Lung (tissue), 12 donors: ENCODE results near the gene CDC42BPA. TPM values are rescaled to one million over a fixed set of nuclear protein-coding genes. Genes with fewer than 3 reads are reported as not detected.

ENCODE experiments used
- ATAC-seq: fragments of 200-7000 bp; cut with Tn5 transposase; one replicate; pipeline ENCODE4 v1.9.1; 2020; ENCODE audit warnings: moderate number of reproducible peaks; ENCODE audit not compliant: insufficient read depth, low FRiP score
- DNase-seq, 3 donors: peaks; one replicate each; pipeline ENCODE4 v3.0.0-alpha.2; 2013 to 2017
- H3K27ac ChIP-seq, 2 donors: one replicate each; pipeline ENCODE4 v1.5.1; 2013; ENCODE audit warnings: mild to moderate bottlenecking in 2 of 2, moderate library complexity in 2 of 2, control low read depth in 1 of 2, inconsistent platforms in 1 of 2, low read depth in 1 of 2, low read length in 1 of 2
- H3K27me3 ChIP-seq, 3 donors: one replicate each; pipeline ENCODE4 v1.5.1; 2013; ENCODE audit warnings: low read length in 2 of 3; ENCODE audit not compliant: control insufficient read depth in 3 of 3, insufficient read depth in 3 of 3
- H3K36me3 ChIP-seq, 4 donors: one replicate each; pipeline ENCODE4 v1.5.1; 2013; ENCODE audit warnings: low read length in 4 of 4, mild to moderate bottlenecking in 1 of 4, moderate library complexity in 1 of 4; ENCODE audit not compliant: control insufficient read depth in 4 of 4, insufficient read depth in 4 of 4
- H3K4me1 ChIP-seq, 5 donors: one replicate each; pipeline ENCODE4 v1.5.1; 2013; ENCODE audit warnings: low read length in 5 of 5, mild to moderate bottlenecking in 2 of 5, moderate library complexity in 1 of 5; ENCODE audit not compliant: control insufficient read depth in 5 of 5, insufficient read depth in 5 of 5
- H3K4me3 ChIP-seq: one replicate; pipeline ENCODE4 v1.5.1; 2013; ENCODE audit warnings: mild to moderate bottlenecking, control low read depth, moderate library complexity
- H3K9ac ChIP-seq, 2 donors: one replicate each; pipeline ENCODE4 v1.5.1; 2013; ENCODE audit warnings: low read length in 2 of 2, control low read depth in 1 of 2; ENCODE audit not compliant: insufficient read depth in 1 of 2
- H3K9me3 ChIP-seq, 4 donors: one replicate each; pipeline ENCODE4 v1.5.1; 2013; ENCODE audit warnings: low read length in 3 of 4, mild to moderate bottlenecking in 1 of 4, moderate library complexity in 1 of 4; ENCODE audit not compliant: control insufficient read depth in 4 of 4, insufficient read depth in 3 of 4
- CTCF ChIP-seq: IDR thresholded peaks from 2 replicates; pipeline ENCODE4 v1.5.1; 2012; ENCODE audit warnings: mild to moderate bottlenecking; ENCODE audit errors: control extremely low read depth, extremely low read depth
- WGBS, 2 donors: extraction: QIAGEN DNeasy Blood & Tissue Kit; methylation state at CpG; one replicate each; pipeline ENCODE4 v1.1.7; 2013; 5-methylcytosine and 5-hydroxymethylcytosine counted together
- polyA plus RNA-seq, 2 donors: library from polyadenylated mRNA; stranded (reverse); fragments of 200-250 nt; gene quantifications; one replicate each; pipeline ENCODE4 v1.2.1, GENCODE V29; 2013
- total RNA-seq, 2 donors: library from RNA; depleted of rRNA in 1 of 2; stranded (reverse); fragments of >200 nt in 1 of 2; gene quantifications; one replicate each; pipeline ENCODE4 v1.2.1, GENCODE V29; 2014 to 2021
- donor health status: control.
- donor health status: control.
- donor health status: Bipolar disorder and iron deficiency.
- donor health status: healthy.
- donor health status: DM: yes; HTN: yes; CAD: no.

The CDC42BPA gene
- total and polyA plus RNA-seq, 4 donors: 6.4 to 97.4 (median 20.2) TPM

- DNase-seq (no peak), ATAC-seq (no peak)
- TF ChIP-seq CTCF: no peak
- no peak overlapping the region for H3K4me3 ChIP-seq
- peaks cover 0 to 47% (median 6%) of the 10 kb centered on the region in 4 donors for H3K36me3 ChIP-seq
- peak overlapping the region; percentile 9 to 76 for H3K27ac ChIP-seq
- peaks cover 0 to 8% (median 0%) of the 10 kb centered on the region in 5 donors for H3K4me1 ChIP-seq
- H3K9me3 ChIP-seq: peaks cover 0 to 1% (median 0%) of the 10 kb centered on the region in 4 donors
- no peaks in the 10 kb centered on the region for H3K27me3 ChIP-seq
- WGBS, 2 donors: 82 to 91% methylated on average over 18 of the region's 18 CpGs
- H3K9ac ChIP-seq: no peak overlapping the region
Observed at GRCh38 chr1:226984521-226985238, 333.6 kb downstream of the CDC42BPA start.

- 83 to 91% methylated on average over 5 of the region's 5 CpGs for WGBS, 2 donors
- H3K9ac ChIP-seq: no peak overlapping the region
- H3K4me3 ChIP-seq: no peak overlapping the region
- peaks cover 0 to 9% (median 0%) of the 10 kb centered on the region in 5 donors for H3K4me1 ChIP-seq
- peaks cover 0 to 1% (median 0%) of the 10 kb centered on the region in 4 donors for H3K9me3 ChIP-seq
- peak overlapping the region in 1 of 2 donors; percentile 76 for H3K27ac ChIP-seq
- no peak for TF ChIP-seq CTCF
- no peaks in the 10 kb centered on the region for H3K27me3 ChIP-seq
- peaks cover 0 to 53% (median 4%) of the 10 kb centered on the region in 4 donors for H3K36me3 ChIP-seq
- ATAC-seq (no peak), DNase-seq (no peak)
Observed at GRCh38 chr1:226983992-226984364, 334.3 kb downstream of the CDC42BPA start.

GRCh38 chr1:226983247-226983991 is 334.9 kb downstream of the CDC42BPA start:
- Histone ChIP-seq H3K36me3 (peaks cover 0 to 54% (median 6%) of the 10 kb centered on the region in 4 donors), H3K27me3 (no peaks in the 10 kb centered on the region), H3K27ac (peak overlapping the region in 1 of 2 donors; percentile 76), H3K4me1 (peaks cover 0 to 10% (median 0%) of the 10 kb centered on the region in 5 donors), H3K9ac (no peak overlapping the region), H3K4me3 (no peak overlapping the region), H3K9me3 (peaks cover 0 to 1% (median 0%) of the 10 kb centered on the region in 4 donors)
- 95 to 96% methylated on average over 18 of the region's 18 CpGs for WGBS, 2 donors
- no peak for ATAC-seq
- TF ChIP-seq CTCF: no peak
- no peak for DNase-seq
